Mononuclear cell (primary cell): Measurements from ENCODE around the gene FNDC3B. TPM values are rescaled to one million over a fixed set of nuclear protein-coding genes. Genes with fewer than 3 reads are reported as not detected.

Experiments used
- H3K27me3 ChIP-seq: 2 replicates; pipeline ENCODE4 v1.6.0; 2011; ENCODE audit warnings: low read length, control low read depth; ENCODE audit not compliant: insufficient read depth
- H3K4me1 ChIP-seq: 2 replicates; pipeline ENCODE4 v1.5.1; 2011; ENCODE audit warnings: mild to moderate bottlenecking, low read length, control low read depth; ENCODE audit not compliant: insufficient read depth
- H3K4me3 ChIP-seq: 2 replicates; pipeline ENCODE4 v1.5.1; 2011; ENCODE audit warnings: mild to moderate bottlenecking, low read length, moderate library complexity
- H3K9me3 ChIP-seq: 2 replicates; pipeline ENCODE4 v1.5.1; 2011; ENCODE audit warnings: low read depth, mild to moderate bottlenecking, control low read depth, low read length
- total RNA-seq: library from RNA; depleted of rRNA; stranded (reverse); fragments of >200 nt; gene quantifications from one replicate; pipeline ENCODE4 v1.2.3, GENCODE V29; 2012

Gene FNDC3B
- total RNA-seq, 1 donor, result 46.1 TPM

GRCh38 chr3:172179680-172180399, 140.5 kb downstream of the FNDC3B start:
- Histone ChIP-seq H3K27me3 (no peaks in the 10 kb centered on the region), H3K9me3 (no peaks in the 10 kb centered on the region), H3K4me1 (peaks cover 47% of the 10 kb centered on the region), H3K4me3 (no peak overlapping the region)

GRCh38 chr3:172180473-172180872, 141.1 kb downstream of the FNDC3B start:
- Histone ChIP-seq H3K9me3 (no peaks in the 10 kb centered on the region), H3K4me3 (no peak overlapping the region), H3K4me1 (peaks cover 47% of the 10 kb centered on the region), H3K27me3 (no peaks in the 10 kb centered on the region)

GRCh38 chr3:172181932-172182586, 142.7 kb downstream of the FNDC3B start:
- H3K4me1 ChIP-seq, result peaks cover 37% of the 10 kb centered on the region
- no peaks in the 10 kb centered on the region for H3K27me3 ChIP-seq
- no peak overlapping the region for H3K4me3 ChIP-seq
- no peaks in the 10 kb centered on the region for H3K9me3 ChIP-seq

- H3K4me1 ChIP-seq, result peaks cover 35% of the 10 kb centered on the region
- no peak overlapping the region for H3K4me3 ChIP-seq
- no peaks in the 10 kb centered on the region for H3K27me3 ChIP-seq
- no peaks in the 10 kb centered on the region for H3K9me3 ChIP-seq
Observed at GRCh38 chr3:172182797-172183196, 143.4 kb downstream of the FNDC3B start.

- no peaks in the 10 kb centered on the region for H3K9me3 ChIP-seq
- no peaks in the 10 kb centered on the region for H3K27me3 ChIP-seq
- H3K4me1 ChIP-seq, result peaks cover 35% of the 10 kb centered on the region
- H3K4me3 ChIP-seq, result no peak overlapping the region
Observed at GRCh38 chr3:172184106-172184822, 144.9 kb downstream of the FNDC3B start.

GRCh38 chr3:172185907-172186306, 146.5 kb downstream of the FNDC3B start:
- Histone ChIP-seq H3K27me3 (no peaks in the 10 kb centered on the region), H3K9me3 (no peaks in the 10 kb centered on the region), H3K4me3 (no peak overlapping the region), H3K4me1 (peaks cover 23% of the 10 kb centered on the region)

- Histone ChIP-seq H3K4me1 (peaks cover 16% of the 10 kb centered on the region), H3K27me3 (no peaks in the 10 kb centered on the region), H3K4me3 (no peak overlapping the region), H3K9me3 (no peaks in the 10 kb centered on the region)
Observed at GRCh38 chr3:172186607-172187006, 147.2 kb downstream of the FNDC3B start.

GRCh38 chr3:172187511-172187910, 148.1 kb downstream of the FNDC3B start:
- no peaks in the 10 kb centered on the region for H3K27me3 ChIP-seq
- H3K4me3 ChIP-seq, result no peak overlapping the region
- no peaks in the 10 kb centered on the region for H3K9me3 ChIP-seq
- H3K4me1 ChIP-seq, result peaks cover 7% of the 10 kb centered on the region

GRCh38 chr3:172188511-172188910, 149.1 kb downstream of the FNDC3B start:
- H3K27me3 ChIP-seq, result no peaks in the 10 kb centered on the region

GRCh38 chr3:172189213-172189612, 149.8 kb downstream of the FNDC3B start:
- no peak overlapping the region for H3K4me3 ChIP-seq
- H3K4me1 ChIP-seq, result peaks cover 8% of the 10 kb centered on the region
- H3K27me3 ChIP-seq, result no peaks in the 10 kb centered on the region
- H3K9me3 ChIP-seq, result no peaks in the 10 kb centered on the region

More at GRCh38 chr3:172188511-172188910, 149.1 kb downstream of the FNDC3B start:
- Histone ChIP-seq H3K9me3 (no peaks in the 10 kb centered on the region), H3K4me1 (peaks cover 6% of the 10 kb centered on the region), H3K4me3 (no peak overlapping the region)

- Histone ChIP-seq H3K27me3 (no peaks in the 10 kb centered on the region), H3K4me3 (no peak overlapping the region), H3K9me3 (no peaks in the 10 kb centered on the region), H3K4me1 (peaks cover 8% of the 10 kb centered on the region)
Observed at GRCh38 chr3:172189987-172190603, 150.7 kb downstream of the FNDC3B start.

- no peaks in the 10 kb centered on the region for H3K27me3 ChIP-seq
- no peak overlapping the region for H3K4me3 ChIP-seq
- peaks cover 4% of the 10 kb centered on the region for H3K4me1 ChIP-seq
- H3K9me3 ChIP-seq, result no peaks in the 10 kb centered on the region
Observed at GRCh38 chr3:172190980-172191379, 151.6 kb downstream of the FNDC3B start.

- Histone ChIP-seq H3K4me1 (peaks cover 4% of the 10 kb centered on the region), H3K27me3 (no peaks in the 10 kb centered on the region), H3K9me3 (no peaks in the 10 kb centered on the region), H3K4me3 (no peak overlapping the region)
Observed at GRCh38 chr3:172191629-172192028, 152.3 kb downstream of the FNDC3B start.

GRCh38 chr3:172192830-172193415, 153.5 kb downstream of the FNDC3B start:
- no peaks in the 10 kb centered on the region for H3K27me3 ChIP-seq
- peaks cover 4% of the 10 kb centered on the region for H3K4me1 ChIP-seq
- H3K9me3 ChIP-seq, result no peaks in the 10 kb centered on the region
- H3K4me3 ChIP-seq, result no peak overlapping the region

GRCh38 chr3:172193436-172193835, 154.1 kb downstream of the FNDC3B start:
- H3K4me1 ChIP-seq, result peaks cover 4% of the 10 kb centered on the region
- no peaks in the 10 kb centered on the region for H3K27me3 ChIP-seq
- H3K4me3 ChIP-seq, result no peak overlapping the region
- H3K9me3 ChIP-seq, result no peaks in the 10 kb centered on the region
